Activated CD8-positive, alpha-beta memory T cell treated with anti-CD3 and anti-CD28 coated beads, Interleukin-2, amount 10 ng/mL, durations not matched to agents 7 days and 5 days (primary cell): ENCODE results near the gene ARID1B. TPM values are rescaled to one million over a fixed set of nuclear protein-coding genes. Genes with fewer than 3 reads are reported as not detected.

Experiments used
- ATAC-seq: fragments of 150-1000 bp; cut with Tn5 transposase; one replicate; pipeline ENCODE4 v1.10.0; 2021; ENCODE audit warnings: moderate library complexity
- CTCF ChIA-PET: fragments of 350-600 bp; sonication (Branson Sonifier 250); formaldehyde crosslinking; loops from one replicate; lab custom pipeline; 2021; ENCODE audit warnings: antibody characterized with exemption; lab: Charles Lee
- DNase-seq: peaks from one replicate; pipeline ENCODE4 v3.0.0-alpha.2; 2020
- H3K27ac Mint-ChIP-seq: one replicate; pipeline ENCODE4 v1.8.0; 2021; ENCODE audit warnings: mild to moderate bottlenecking, mixed read lengths
- H3K27me3 Mint-ChIP-seq: one replicate; pipeline ENCODE4 v1.8.0; 2021; ENCODE audit warnings: mixed read lengths
- H3K36me3 Mint-ChIP-seq: one replicate; pipeline ENCODE4 v1.8.0; 2021; ENCODE audit warnings: mild to moderate bottlenecking, mixed read lengths
- H3K4me1 Mint-ChIP-seq: one replicate; pipeline ENCODE4 v1.8.0; 2021; ENCODE audit warnings: mixed read lengths
- H3K4me3 Mint-ChIP-seq: one replicate; pipeline ENCODE4 v1.8.0; 2021; ENCODE audit warnings: mild to moderate bottlenecking, moderate library complexity, mixed read lengths
- H3K9me3 Mint-ChIP-seq: one replicate; pipeline ENCODE4 v1.8.0; 2022; ENCODE audit warnings: low read depth, mixed read lengths
- total RNA-seq, 2 experiments: library from RNA; stranded (reverse); gene quantifications; one replicate each; pipeline ENCODE4 v1.2.3, GENCODE V29; 2021

Gene ARID1B
- total RNA-seq, 2 experiments from 2014 or later: 59.5 to 81.5 TPM

DNA sequence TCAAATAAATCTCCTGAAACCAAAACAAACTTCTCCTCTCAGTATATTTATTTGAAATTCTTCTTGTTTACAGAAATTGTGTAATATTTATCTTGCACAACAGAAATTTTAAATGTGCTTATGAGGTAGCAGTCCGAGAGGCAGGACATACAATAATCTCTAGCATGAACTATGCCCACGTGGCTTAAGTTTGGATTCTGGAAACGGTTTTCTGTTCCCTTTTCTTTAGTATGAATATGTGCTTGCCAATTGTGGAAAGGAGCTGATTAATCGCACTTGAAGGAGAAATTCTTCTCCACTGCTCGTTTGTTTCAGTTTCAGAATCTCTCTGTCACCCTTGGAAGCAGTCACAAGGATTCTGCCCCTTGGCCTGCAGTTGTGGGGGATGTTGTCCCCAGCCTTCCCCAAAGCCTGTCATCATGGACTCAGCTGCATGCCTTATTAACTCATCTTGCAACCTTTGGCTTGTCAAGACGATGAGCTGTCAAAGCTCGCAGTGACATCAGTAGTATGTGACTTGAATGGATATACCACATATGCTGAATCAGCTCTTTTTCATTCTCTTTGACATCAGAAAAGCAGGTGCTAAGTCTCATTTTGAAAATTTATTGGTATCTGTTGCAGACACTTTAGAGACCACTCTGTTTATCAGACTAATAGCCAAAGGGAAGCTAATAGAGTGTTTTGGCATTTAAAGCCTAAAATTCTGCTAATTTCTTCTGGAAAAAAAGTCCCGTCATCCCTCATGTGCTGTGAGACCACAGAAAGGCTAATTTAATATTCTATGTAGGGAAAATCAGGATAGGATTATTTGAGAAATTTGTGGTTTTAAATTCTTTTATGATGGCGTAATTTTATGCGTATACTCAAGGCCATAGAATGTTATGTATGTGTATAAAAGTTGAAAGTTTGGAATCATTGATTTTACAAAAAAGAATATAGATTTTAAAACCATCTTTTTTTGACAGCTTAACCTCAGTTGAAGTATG is 186.8 kb downstream of the ARID1B start:
- H3K27ac Mint-ChIP-seq: no peak overlapping the region
- H3K9me3 Mint-ChIP-seq: no peaks in the 10 kb centered on the region
- DNase-seq: peak; percentile 65
- no peaks in the 10 kb centered on the region for H3K27me3 Mint-ChIP-seq
- CTCF ChIA-PET: interaction anchor here (0.6 to 1.7 kb wide), 2 partner anchors 9 to 1664 kb away, joined by 3 to 5 read pairs; no protein-coding TSS in a partner anchor
- H3K4me3 Mint-ChIP-seq: peak overlapping the region; percentile 45
- ATAC-seq: peak; percentile 85
- H3K4me1 Mint-ChIP-seq: peaks cover 18% of the 10 kb centered on the region
- H3K36me3 Mint-ChIP-seq: peaks cover 2% of the 10 kb centered on the region

DNA sequence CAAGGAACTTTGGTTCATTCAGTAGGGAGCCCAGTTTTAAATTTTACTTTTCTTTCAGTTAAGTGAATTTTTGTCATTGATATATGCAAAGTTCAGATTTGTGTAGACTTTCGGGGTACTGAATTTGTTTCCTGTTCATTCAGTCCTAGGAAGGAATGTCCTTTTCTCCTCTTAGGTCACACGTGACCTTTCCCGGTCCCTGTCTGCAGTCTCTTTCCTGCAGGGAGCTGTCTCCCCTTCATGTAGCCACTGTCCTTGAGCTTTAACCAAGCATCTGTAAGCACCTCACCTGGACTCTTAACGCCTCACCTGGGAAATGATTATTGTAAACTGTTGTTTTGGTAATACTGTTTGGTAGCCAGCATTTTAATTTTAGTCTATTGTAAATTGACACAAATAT is 190.7 kb downstream of the ARID1B start:
- CTCF ChIA-PET: no interaction called here
- Mint-ChIP-seq H3K27me3 (no peaks in the 10 kb centered on the region), H3K9me3 (no peaks in the 10 kb centered on the region), H3K4me3 (no peak overlapping the region), H3K4me1 (peaks cover 10% of the 10 kb centered on the region), H3K36me3 (peaks cover 2% of the 10 kb centered on the region), H3K27ac (no peak overlapping the region)
- ATAC-seq (no peak), DNase-seq (no peak)

DNA sequence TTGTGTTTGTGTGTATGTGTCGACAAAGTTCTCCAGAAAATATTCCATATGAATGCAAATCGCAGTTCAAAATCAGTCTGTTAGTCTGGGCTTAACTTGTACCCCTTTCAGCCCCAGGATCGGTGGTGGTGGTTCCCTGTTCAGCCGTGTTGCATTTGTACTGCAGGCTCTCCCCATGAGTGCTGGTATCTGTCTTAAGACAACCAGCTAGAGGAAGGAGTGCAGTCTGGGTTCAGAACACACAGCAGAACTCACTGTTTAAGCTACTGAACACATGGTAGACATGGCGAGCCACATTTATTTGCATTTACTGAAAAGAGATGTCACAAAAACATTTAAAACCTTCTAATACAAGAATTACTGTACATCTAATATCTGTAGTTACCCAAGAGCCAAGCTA is 192.1 kb downstream of the ARID1B start:
- no peak for ATAC-seq
- H3K27me3 Mint-ChIP-seq: no peaks in the 10 kb centered on the region
- no peak overlapping the region for H3K27ac Mint-ChIP-seq
- CTCF ChIA-PET: no interaction called here
- no peak for DNase-seq
- peaks cover 6% of the 10 kb centered on the region for H3K4me1 Mint-ChIP-seq
- H3K36me3 Mint-ChIP-seq: peaks cover 2% of the 10 kb centered on the region
- no peak overlapping the region for H3K4me3 Mint-ChIP-seq
- no peaks in the 10 kb centered on the region for H3K9me3 Mint-ChIP-seq

DNA sequence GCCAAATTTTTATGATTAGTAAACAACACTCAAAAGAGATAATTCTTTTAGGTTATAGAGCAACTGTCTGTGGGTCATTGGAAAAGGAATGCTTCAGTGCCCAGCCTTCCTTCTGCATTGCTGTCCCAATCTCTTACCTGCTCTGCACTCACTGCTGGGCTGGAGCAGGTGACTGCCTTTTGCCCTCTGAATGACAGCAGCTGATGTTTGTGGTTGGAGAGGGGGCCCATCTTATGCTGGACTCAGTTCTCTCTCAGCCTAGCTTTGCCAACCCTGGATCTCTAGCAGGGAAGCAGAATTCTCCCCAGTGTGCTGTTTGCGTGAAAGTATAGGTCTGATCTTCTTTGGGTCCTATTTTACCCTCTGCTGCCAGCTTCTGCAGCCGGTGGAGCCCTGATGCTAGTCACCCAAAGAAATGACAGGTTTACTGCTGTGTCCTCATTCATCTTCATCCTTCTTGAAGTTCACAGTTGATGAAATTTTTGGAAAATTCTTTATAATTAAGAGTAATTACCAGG is 193.5 kb downstream of the ARID1B start:
- H3K4me1 Mint-ChIP-seq: peaks cover 13% of the 10 kb centered on the region
- no peak overlapping the region for H3K4me3 Mint-ChIP-seq
- no peak overlapping the region for H3K27ac Mint-ChIP-seq
- CTCF ChIA-PET: no interaction called here
- ATAC-seq (no peak), DNase-seq (no peak)
- no peaks in the 10 kb centered on the region for H3K9me3 Mint-ChIP-seq
- peaks cover 3% of the 10 kb centered on the region for H3K36me3 Mint-ChIP-seq
- no peaks in the 10 kb centered on the region for H3K27me3 Mint-ChIP-seq

DNA sequence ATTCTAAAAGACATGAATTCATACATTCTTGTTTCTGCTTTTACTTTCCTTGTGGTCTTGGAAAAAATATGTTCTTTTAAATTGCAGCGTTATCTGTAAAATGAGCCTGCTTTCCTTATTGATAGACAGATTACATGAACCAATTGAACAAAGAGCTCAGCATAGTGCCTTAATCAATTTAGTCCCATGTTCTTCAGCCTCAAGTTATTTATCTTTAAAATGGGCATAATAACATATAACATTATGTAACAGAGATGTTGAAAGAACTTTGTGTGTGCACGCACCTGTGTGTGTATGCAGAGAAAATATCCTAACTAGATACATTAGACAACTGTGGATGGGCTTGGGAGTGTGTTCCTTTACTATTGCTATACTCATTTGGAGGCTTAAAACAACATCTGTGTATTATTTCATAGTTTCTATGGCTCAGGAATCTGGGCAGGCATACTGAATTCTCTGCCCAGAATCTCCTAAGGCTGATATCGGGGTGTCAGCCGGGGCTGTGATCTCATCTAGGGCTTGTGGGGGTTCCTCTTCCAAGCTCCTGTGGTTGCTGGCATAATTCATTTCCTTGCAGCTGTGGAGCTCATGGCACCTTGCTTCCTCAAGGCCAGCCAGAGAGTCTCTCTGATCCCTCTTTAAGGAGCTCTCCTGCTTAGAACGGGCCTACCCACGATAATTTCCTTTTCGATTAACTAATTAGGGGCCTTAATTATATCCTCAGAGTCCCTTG is 194.1 kb downstream of the ARID1B start:
- Mint-ChIP-seq H3K27me3 (no peaks in the 10 kb centered on the region), H3K4me3 (no peak overlapping the region), H3K9me3 (no peaks in the 10 kb centered on the region), H3K27ac (no peak overlapping the region), H3K4me1 (peaks cover 19% of the 10 kb centered on the region), H3K36me3 (peaks cover 3% of the 10 kb centered on the region)
- no peak for DNase-seq
- CTCF ChIA-PET: no interaction called here
- ATAC-seq: no peak

DNA sequence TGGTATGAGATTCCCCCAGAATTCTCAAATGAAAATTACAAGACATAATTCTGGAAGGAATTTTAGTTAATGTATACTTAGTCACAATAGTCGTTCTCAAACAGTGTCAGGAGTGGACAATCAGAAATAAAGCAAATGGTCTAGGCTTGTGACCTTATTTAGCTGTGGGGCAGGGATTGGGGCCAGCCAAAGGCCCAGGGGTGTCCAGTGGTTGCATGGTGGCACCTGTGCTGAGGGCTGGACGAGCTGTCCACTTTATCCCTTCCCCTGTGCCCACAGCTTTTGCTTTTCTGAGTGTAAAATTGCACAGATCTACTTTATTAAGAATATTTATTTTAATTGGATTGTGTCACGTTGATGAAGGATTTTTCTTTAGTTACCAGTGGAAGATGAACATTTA is 195.0 kb downstream of the ARID1B start:
- H3K27me3 Mint-ChIP-seq: no peaks in the 10 kb centered on the region
- H3K4me3 Mint-ChIP-seq: no peak overlapping the region
- DNase-seq: no peak
- CTCF ChIA-PET: no interaction called here
- H3K27ac Mint-ChIP-seq: no peak overlapping the region
- H3K36me3 Mint-ChIP-seq: peaks cover 3% of the 10 kb centered on the region
- H3K9me3 Mint-ChIP-seq: no peaks in the 10 kb centered on the region
- ATAC-seq: no peak
- peaks cover 26% of the 10 kb centered on the region for H3K4me1 Mint-ChIP-seq

DNA sequence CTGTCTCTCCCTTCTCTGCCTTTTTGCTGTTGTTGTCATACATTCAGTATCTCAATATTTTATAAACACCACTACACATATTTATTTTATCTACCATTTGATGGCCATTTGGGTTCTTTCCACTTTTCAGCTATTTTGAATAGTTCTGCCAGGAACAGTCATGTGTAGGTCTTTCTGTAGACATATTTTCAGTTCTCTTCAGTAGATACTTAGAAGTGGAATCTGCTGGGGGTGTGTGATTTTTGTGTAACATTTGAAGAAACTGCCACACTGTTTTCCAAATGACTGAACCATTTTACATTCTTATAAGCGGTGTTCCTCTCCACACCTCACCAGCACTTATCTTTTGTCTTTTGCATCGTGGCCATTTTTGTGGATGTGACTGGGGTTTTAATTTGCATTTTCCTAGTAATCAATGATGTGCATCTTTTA is 197.7 kb downstream of the ARID1B start:
- no peaks in the 10 kb centered on the region for H3K27me3 Mint-ChIP-seq
- no peak overlapping the region for H3K27ac Mint-ChIP-seq
- CTCF ChIA-PET: no interaction called here
- peaks cover 40% of the 10 kb centered on the region for H3K4me1 Mint-ChIP-seq
- peaks cover 2% of the 10 kb centered on the region for H3K36me3 Mint-ChIP-seq
- no peak for DNase-seq
- no peak for ATAC-seq
- no peak overlapping the region for H3K4me3 Mint-ChIP-seq
- H3K9me3 Mint-ChIP-seq: no peaks in the 10 kb centered on the region

DNA sequence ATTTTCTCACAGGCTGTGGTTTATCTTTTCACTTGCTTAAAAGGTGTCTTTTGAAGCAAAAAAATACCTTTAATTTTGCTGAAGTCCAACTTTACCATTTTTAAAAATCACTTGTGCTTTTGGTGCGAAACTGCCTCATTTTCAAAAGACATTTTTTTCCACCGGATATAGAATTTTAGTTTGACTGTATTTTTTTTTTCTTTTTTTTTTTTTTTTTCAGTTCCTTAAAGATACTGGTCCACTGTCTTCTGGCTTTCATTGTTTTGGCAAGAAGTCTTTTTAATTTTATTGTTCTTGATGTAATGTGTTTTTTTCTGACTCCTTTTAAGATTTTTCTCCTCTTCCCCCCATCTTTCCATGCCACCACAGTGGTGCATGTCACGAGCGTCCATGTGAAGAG is 198.2 kb downstream of the ARID1B start:
- Mint-ChIP-seq H3K4me3 (peak overlapping the region; percentile 69), H3K27ac (peak overlapping the region; percentile 72), H3K36me3 (peaks cover 2% of the 10 kb centered on the region), H3K9me3 (no peaks in the 10 kb centered on the region), H3K4me1 (peaks cover 44% of the 10 kb centered on the region), H3K27me3 (no peaks in the 10 kb centered on the region)
- ATAC-seq (no peak), DNase-seq (no peak)
- CTCF ChIA-PET: no interaction called here

DNA sequence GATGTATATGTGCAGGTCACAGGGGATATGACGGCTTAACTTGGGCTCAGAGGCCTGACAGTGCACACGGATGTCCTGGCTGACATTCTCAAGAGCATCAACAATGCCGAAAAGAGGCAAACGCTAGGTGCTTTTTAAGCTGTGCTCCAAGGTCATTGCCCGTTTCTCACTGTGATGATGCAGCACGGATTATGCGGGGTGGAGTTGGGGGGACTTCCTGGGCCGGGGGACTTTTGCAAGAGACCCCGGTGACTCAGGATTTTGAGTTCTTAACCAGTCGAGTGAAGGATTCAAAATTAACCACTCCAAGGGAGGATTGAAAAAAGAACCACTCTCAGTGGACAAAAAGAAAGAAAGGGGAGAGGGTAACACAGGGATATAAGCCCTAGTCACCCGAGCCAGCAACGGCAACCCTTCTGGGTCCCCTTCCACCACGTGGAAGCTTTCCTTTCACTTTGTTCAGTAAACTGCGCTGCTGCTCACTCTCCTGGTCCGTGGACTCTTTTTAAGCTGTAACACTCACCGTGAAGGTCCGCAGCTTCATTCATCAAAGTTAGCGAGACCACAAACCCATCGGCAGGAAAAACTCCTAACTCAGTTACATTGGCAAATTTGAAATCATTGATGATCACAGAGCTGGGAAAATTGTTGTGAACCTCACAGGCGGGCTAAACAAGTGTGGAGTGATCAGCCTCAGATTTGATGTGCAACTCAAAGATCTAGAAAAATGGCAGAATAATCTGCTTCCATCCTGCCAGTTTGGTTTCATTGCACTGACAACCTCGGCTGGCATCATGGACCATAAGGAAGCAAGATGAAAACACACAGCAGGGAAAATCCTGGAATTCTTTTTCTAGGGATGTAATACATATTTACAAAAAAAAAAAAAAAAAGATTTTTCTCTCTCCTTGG is 199.3 kb downstream of the ARID1B start:
- peaks cover 2% of the 10 kb centered on the region for H3K36me3 Mint-ChIP-seq
- peak; percentile 47 for ATAC-seq
- peak overlapping the region; percentile 72 for H3K27ac Mint-ChIP-seq
- CTCF ChIA-PET: interaction anchor here (0.6 kb wide), 1 partner anchor 11 kb away, joined by 4 read pairs; no protein-coding TSS in a partner anchor
- H3K4me1 Mint-ChIP-seq: peaks cover 52% of the 10 kb centered on the region
- no peaks in the 10 kb centered on the region for H3K9me3 Mint-ChIP-seq
- DNase-seq: no peak
- H3K4me3 Mint-ChIP-seq: peak overlapping the region; percentile 69
- no peaks in the 10 kb centered on the region for H3K27me3 Mint-ChIP-seq

DNA sequence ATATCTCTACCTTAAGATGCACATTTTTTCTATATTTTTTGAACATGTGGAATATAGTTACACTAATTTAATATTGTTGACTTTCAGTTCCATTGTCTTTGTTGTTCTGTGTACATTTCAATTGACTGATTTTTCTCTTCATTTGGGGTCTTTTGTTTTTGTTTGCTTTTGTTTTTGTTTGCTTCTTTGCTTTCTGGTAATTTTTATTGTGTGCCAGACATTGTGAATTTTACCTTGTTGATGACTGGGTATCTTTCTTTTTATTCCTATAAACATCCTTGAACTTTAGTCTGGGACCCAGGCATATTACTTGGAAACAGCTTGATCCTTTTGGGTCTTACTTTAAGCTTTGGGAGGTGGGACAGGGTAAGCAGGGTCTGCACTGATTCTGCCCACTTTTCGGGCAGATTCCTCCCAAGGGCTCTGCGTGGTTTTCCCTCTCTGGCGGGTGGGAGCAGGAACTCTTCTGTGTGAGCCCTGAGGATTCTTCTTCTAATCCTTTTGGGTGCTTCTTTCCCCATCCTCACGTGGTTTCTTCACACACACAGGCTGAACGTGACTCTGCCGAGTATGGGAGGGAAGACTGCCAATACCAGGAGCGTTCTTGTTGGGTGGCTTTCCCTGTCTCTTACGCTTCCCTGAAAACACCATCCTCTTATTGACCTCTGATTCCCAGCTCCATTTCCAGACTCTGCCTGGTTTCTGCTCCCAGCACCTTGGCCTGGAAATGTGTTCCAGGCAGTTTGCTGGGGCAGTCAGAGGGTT is 200.5 kb downstream of the ARID1B start:
- H3K4me1 Mint-ChIP-seq: peaks cover 52% of the 10 kb centered on the region
- no peak overlapping the region for H3K27ac Mint-ChIP-seq
- H3K36me3 Mint-ChIP-seq: peaks cover 2% of the 10 kb centered on the region
- H3K27me3 Mint-ChIP-seq: no peaks in the 10 kb centered on the region
- no peak overlapping the region for H3K4me3 Mint-ChIP-seq
- ATAC-seq (no peak), DNase-seq (no peak)
- H3K9me3 Mint-ChIP-seq: no peaks in the 10 kb centered on the region
- CTCF ChIA-PET: interaction anchor here (0.6 kb wide), 1 partner anchor 9 kb away, joined by 4 read pairs; no protein-coding TSS in a partner anchor

DNA sequence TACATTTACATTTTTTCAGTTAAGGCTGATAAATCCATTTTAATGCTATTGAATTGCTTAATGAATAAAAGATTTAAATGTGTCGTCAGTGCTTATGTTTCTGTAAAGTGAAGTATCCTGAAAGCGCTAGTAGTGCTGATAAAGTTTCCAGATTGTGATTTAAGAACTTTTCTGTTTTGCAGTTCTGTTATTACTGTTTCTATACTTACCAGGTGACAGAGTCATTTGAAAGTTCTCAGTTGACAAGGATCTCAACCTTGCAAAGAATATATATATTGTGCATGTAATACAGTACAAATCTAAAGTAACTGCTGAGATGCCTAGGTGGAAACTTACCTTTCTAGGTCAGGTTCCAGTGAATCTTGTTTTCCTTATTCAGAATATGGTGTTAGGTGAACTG is 201.8 kb downstream of the ARID1B start:
- Mint-ChIP-seq H3K36me3 (peaks cover 2% of the 10 kb centered on the region), H3K9me3 (no peaks in the 10 kb centered on the region), H3K27ac (no peak overlapping the region), H3K27me3 (no peaks in the 10 kb centered on the region), H3K4me3 (no peak overlapping the region), H3K4me1 (peaks cover 58% of the 10 kb centered on the region)
- no peak for DNase-seq
- CTCF ChIA-PET: no interaction called here
- ATAC-seq: no peak

DNA sequence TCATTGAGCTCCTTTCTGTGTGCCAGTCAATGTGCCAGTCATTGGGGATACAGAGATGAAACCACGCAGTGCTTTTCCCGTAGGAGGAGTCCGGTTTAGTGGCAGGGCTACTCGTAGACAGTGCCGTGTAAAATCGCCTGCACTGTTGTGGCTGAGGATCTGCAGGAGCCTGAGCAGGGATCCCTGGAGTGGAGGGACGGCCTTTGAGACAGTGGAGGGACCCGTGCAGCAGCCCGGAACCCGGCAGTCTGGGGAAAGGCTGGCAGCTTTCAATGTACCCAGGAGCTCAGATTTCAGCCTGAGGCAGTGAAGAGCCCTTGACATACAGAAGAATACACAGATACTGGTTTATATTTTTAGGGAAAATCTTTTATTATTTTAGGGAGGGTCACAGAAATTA is 203.3 kb downstream of the ARID1B start:
- ATAC-seq (no peak), DNase-seq (no peak)
- no peaks in the 10 kb centered on the region for H3K36me3 Mint-ChIP-seq
- peaks cover 57% of the 10 kb centered on the region for H3K4me1 Mint-ChIP-seq
- no peak overlapping the region for H3K27ac Mint-ChIP-seq
- no peak overlapping the region for H3K4me3 Mint-ChIP-seq
- CTCF ChIA-PET: no interaction called here
- no peaks in the 10 kb centered on the region for H3K9me3 Mint-ChIP-seq
- no peaks in the 10 kb centered on the region for H3K27me3 Mint-ChIP-seq
